Activated naive CD8-positive, alpha-beta T cell treated with anti-CD3 and anti-CD28 coated beads, Interleukin-2, amount 50 U/mL, for 16 hours (primary cell): ENCODE results near the gene PLP1.
"Not testable (repeated sequence)": the region's sequence is repeated elsewhere in the genome, so short reads cannot be mapped to it uniquely, and the experiment has no call there.

Experiments used
- DNase-seq: peaks from one replicate; pipeline ENCODE4 v3.0.0-alpha.2; 2020; ENCODE audit warnings: low read depth, low spot score

PLP1 gene, protein sequence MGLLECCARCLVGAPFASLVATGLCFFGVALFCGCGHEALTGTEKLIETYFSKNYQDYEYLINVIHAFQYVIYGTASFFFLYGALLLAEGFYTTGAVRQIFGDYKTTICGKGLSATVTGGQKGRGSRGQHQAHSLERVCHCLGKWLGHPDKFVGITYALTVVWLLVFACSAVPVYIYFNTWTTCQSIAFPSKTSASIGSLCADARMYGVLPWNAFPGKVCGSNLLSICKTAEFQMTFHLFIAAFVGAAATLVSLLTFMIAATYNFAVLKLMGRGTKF

DNA sequence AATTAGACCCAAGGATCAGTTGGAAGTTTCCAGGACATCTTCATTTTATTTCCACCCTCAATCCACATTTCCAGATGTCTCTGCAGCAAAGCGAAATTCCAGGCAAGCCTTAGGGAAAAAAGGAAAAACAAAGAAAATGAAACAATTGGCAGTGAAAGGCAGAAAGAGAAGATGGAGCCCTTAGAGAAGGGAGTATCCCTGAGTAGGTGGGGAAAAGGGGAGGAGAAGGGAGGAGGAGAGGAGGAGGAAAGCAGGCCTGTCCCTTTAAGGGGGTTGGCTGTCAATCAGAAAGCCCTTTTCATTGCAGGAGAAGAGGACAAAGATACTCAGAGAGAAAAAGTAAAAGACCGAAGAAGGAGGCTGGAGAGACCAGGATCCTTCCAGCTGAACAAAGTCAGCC is at the start of gene PLP1:
TSS of gene PLP1 (plus strand) at position 295 of the 400 bp plus-strand sequence. CDS start 156 bp downstream, outside the sequence.
- no peak for DNase-seq

DNA sequence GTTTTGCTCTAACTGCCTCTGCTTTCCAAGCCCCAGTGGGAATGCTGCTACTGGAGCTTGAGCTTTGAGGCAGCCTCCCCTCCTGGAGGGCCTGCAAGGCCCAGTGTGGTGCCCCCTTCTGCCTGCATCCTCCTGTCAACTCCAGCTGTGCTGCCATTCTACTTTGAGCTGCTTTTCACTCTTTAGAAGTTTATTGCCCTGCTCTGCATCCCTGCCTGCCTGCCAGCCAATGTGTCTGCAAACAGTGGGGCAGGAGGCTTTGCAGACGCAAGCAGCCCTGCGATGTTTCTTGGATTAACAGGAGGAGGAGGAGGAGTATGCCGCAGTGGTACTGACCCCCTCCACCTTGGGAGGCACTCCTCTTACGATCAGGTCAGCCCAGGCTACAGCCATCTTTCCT is 49.5 kb upstream of the PLP1 start:
- DNase-seq = no peak

DNA sequence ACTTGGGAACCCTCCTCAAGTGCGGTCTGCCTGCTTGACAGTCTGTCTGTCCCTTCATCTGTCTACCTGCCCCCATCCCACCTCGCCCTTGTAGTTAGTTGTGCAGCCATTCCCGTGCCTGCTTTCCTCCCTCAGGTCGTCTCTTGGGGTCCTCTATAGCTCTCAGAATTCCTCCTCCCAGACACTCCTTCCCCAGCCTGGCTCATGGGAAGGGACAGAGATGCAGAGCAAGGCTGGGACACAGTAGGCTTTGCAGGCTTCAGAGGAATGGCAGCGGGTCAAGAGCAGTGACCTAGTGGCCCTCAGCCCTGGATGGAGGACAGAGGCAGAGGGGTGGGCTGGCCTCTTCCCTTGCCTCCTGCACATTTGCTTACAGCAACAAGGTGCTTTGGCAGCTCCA is 47.6 kb upstream of the PLP1 start:
- no peak for DNase-seq

DNA sequence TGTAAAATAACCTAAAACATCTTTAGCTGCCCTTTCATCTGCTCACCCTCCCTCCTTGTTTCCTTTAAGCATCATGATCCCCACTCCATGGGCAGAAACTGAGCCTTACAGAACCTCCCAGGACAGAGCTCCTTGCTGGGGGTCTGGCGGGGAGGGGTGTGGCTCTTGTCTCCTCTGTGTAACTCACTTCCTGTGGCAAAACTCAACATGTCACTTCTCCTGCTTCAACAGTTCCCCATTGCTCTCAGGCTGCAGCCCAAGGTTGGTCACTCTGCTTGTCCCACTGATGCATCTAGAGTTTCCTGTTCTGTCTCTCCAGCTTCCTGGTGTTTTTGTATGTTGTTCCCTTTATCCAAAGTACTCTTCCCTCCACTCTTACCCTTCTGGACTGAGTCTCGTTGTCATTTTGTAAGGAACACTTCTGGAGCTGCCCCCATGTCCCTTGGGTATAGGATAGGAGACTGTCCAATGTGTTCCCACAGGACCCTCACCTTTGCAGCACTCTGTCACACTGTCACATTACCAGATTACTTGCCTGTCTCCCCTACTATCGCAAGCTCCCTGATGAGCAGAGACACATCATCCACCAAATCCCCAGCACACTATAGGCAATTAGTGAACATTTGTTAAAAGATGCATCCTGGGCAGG is 46.4 kb upstream of the PLP1 start:
- DNase-seq = no peak

DNA sequence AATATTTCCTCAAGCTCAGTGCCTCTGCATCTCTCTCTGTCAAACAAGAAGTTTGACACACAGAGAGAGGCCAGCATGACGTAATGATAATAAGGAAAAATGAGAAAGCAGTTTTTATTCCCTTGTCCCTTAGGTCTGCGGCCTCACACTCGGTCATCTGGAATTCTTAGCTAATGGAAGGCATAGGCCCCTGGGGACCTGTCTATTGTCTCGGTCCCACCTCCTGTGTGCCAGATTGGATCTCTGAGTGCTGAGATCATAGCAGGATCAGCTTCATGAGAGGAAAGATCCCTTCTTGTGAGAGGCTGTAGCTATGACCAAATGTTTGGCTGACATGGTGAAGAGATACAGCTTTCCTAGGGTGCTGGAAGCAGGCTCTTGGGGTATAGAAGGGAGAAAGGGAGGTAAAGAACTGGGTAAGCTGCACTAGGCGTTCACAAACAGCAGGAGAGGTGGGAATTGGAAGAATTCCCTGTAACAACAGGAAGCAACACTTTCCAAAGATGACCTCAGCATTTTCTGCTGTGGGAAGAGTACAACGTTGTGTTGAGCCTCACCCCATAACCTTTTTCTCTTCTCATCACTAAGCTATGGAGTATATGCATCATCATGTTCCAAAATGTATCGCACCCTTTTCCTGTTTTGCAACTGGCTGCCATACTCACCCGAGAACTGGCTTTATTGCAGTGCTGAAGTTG is 45.7 kb upstream of the PLP1 start:
- no peak for DNase-seq

DNA sequence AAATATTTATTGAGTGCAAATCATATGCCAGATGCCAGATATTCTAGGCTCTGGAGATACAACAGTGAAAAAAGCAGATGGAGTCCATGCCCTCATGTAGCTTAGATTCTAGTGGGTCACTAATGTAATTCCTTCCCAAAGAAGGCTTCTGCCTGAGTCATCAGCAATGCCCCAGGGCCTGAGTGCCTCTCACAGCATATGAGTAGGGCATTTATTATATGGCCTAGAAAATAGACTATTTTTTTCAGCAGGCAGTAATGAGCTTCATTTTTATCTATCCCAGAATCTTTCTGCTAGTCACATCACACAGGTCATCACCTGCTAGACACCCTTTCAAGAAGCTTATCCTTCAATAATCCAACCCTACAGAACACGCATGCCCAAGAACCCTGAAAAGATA is 43.6 kb upstream of the PLP1 start:
- DNase-seq = no peak

DNA sequence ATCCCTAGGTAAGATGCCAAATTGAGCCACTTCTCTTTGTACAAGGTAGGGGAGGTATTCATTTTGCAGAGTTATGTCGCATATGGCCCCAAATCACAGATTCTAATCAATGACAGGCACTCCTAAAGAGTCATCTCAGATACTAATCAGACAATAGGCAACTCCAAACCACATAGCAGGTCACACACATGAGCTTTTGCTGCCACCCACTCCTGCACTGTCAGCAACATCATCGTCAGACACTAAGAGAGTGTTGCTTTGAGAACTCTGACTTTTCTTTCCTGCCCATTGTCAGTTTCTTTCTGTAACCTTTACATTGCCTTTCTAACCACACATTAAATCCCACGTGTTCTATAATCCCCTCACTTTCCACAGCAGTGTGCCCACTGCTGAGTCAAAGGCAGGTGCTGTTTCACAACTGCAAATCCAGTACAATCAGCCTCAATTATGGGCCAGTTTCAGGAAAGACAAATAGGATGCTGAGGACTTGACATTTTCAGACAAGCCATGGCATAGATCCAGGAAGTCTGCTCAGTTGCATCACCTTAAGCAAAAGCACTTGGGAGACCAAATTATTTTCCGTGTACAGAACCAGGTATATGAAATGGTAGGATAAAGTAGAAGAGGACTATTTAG is 42.4 kb upstream of the PLP1 start:
- DNase-seq = no peak

DNA sequence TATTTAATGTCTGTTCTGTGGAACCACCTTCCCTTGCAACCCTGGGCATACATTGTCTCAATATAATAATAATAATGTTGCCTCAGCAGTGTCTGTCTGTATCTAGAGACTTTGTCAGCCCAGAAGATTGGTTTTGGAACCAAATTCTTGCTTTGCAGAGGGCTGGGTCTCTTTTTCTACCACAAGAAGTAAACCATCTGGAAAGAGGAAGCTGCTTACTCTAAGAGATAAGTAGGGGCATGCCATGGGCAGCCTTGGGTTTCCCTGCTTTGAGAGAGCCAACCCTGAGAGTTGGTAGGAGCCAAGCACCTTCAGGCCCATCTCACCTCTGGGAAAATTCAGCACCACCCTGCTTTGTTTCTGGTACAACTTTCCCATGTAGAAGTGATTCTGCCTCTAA is 38.9 kb upstream of the PLP1 start:
- no peak for DNase-seq

DNA sequence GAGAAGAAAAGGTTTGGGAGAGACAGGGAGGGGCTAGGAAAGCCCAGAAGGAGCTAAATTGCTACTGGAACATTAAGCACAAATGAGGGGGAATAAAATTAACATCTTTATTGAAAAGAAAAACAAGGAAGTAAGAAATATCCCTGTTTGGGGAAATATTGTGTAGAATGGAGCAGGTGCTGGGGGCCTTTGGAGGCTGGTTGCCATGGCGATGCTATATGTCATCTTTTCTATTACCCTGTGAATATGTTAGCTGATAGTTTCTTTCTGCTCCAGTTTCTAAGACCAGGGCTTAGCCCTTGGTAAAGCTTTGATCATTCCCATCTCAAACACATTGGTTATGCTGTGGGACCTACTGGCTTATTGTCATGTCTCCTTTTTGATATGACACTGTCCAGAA is 37.2 kb upstream of the PLP1 start:
- DNase-seq = no peak

DNA sequence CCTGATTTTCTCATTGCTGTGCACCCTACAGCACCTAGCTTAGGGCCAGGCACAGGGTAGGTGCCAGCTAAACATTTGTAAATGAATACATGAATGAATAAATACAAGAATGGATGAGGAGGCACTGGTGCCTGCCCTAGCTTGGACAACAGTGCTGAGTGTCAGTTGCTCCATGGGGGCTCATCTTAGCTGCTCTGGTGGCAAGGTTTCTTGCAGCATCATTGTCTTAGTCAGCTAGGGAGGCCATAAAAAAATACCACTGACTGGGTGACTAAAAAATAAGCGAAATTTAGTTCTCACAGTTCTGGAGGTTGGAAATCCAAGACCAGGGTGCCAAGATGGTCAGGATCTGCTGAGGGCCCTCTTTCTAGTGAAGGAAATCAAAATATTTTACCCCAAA is 34.8 kb upstream of the PLP1 start:
- DNase-seq = no peak

DNA sequence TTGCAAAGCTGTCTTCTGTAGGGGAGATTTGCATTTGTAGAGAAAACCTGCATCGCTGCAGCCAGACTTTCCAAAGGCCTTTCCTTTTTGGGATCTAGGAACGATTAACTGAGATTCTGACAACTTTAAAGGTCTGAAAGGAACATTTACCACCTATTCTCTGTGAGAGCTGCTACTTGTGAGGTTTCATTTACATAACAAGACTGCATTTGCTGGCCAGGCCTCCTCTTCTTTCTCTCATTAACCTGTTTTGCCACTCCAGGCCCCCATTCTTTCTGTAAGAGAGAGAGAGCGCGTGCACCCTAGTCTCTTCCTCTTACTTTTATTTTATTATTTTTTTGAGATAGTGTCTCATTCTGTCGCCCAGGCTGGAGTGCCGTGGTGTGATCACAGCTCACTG is 34.3 kb upstream of the PLP1 start:
- DNase-seq = no peak

DNA sequence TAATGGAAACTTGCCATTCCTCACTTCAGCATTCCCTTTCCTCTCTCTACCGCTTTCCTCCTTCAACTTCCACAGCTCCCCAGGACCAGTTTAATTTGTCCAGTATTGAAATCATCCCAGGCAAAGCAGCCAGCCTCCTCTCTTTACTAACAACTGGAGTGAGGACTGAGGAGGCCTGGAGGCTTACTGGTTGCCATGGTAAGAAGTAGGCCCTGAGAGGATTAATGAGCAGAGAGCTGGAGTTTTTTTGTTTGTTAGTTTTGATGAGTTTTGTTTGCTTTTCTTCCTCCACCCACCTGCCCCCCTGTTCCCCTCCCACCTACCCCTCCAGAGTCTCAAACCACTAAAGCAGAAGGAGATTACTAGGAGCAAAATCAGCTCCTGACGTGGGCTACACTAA is 29.5 kb upstream of the PLP1 start:
- no peak for DNase-seq

DNA sequence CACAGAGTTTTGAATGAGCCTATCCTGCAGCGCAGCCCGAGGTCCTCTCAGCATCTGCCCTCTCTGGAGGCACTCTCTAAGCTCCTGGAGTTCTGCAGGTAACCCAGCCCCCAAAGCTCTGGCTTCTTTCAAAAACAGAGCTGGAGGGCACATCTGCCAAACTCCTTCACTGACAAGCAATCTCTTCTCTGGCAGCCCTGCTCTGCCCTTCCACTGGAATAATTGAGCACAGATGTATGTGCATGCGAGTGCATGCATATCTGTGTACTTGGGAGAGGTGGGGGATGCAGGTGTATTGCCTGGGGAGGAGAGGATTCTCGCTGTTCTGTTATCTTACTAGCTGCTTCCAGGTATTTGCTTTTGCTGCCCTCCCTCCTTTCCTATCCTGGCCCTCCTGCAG is 22.2 kb upstream of the PLP1 start:
- DNase-seq = no peak

DNA sequence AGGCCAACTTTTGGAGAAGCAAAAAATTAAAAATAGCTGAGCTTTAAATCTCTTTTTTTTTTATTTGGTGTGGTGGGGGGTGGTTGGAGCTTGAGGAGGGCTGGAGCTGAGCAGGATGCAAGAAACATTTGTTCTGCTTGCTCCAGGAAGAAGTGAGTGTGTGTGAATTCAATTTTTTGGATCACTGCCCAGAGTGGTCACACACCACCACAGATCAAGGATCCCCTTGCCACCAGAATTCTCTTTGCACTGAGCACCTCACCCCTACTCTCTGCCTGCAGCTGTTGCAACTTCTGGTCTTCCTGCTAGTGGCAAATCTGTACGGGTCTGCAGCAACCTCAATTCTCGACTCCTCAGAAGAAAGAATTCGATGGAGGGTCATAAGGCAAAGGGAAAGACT is 19.9 kb upstream of the PLP1 start:
- no peak for DNase-seq

DNA sequence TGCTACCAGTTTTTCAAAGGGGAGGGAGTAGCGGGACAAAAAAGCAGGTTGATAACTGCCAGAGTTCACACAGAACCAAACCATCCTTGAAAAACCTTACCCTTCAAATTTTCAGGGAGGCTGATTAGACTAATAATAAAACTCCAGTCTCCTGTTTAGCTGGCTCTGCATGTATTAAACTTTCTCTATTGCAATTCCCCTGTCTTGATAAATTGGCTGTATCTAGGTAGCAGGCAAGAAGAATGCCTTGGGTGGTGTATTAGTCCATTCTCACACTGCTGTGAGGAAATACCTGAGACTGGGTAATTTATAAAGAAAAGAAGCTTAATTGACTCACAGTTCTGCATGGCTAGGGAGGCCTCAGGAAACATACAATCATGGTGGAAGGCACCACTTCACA is 18.1 kb upstream of the PLP1 start:
- no peak for DNase-seq

DNA sequence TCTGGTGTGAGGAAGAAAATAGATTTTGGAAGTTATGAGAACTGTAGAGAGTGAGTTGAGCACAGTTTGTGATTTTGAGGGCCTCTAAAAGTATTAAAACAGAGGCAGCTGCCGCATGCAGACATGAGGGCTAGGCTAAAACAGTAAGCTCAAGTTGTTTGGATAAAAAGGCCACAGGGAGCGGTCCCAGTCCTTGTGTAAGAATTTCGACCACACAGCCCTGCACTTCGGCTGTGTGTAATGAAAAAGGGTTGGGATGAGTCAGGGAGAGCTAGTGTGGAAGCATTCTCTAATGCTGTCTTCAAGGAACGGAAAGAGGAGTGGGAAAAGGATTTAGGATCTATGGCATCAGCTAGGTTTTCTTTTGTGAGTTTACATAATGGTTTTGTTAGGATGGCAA is 13.1 kb upstream of the PLP1 start:
- not testable (repeated sequence) for DNase-seq

DNA sequence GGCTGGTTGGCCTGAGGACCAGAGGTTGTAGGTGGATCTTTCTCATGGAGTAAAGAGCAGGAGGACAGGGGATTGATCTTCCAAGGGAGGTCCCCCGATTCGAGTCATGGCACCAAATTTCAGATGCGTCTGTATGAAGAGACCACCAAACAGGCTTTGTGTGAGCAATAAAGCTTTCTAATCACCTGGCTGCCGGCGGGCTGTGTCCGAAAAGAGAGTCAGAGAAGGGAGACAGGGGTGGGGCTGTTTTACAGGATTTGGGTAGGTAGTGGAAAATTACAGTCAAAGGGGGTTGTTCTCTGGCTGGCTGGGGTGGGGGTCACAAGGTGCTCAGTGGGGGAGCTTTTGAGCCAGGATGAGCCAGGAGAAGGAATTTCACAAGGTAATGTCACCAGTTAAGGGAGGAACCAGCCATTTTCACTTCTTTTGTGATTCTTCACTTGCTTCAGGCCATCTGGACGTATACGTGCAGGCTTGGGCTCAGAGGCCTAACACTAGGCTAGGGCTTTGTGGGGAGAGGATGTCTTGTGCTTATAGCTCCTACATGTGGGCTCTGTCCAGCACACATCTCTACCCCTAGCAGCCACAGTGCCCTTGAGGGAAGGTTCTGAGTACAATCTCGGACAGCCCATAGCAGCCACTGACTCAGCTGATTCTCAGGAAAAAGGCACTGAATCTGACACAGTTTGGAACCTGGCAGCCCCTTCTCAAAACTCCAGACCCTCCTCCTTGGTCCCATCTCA is 9.7 kb upstream of the PLP1 start:
- not testable (repeated sequence) for DNase-seq

DNA sequence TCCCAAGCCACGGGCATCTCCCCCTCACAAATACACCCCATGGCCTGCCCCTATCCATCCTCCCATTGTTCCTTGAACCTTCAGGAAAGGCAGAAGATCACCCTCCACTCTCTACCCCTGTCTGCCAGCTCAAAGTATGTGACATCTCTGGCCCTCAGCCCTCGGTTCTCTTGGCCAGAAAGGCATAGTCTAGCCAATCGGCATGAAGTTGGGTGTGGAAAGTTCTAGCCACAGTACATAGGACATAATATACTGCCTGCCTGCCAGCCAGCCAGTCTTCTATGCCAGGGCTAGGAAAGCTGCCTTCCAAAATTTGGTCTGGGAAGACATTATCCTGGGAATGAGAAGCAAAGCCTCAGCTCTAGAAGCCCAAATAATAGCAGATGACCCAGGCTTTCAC is 3.2 kb upstream of the PLP1 start:
- DNase-seq = no peak

DNA sequence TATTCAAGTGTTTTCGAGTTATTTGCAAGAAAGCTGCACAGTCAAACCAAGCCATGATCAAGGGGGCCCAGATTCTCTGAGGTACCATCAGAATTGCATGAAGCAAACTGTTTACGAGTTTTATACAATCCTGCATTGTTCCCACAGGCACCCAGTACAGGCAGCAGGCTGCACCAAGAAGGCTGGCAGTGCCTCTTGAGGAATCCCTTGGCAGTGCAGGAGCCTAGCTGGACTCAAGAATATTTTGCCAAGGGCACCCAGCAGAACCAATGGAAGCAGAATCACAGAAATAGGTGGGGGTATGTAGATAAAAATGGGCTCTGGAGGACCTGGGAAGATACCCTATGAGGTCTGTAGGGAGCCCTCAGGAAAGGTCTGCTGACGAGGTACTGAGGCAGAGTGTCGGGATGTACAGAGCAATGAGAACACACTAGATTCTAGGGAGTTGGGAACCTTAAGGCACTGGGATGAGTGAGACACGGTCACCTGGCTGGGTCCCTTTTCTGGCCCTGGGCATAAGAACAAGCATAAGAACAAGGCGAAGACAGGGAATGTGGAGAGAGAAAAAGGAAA is 2.5 kb upstream of the PLP1 start:
- DNase-seq = no peak

DNA sequence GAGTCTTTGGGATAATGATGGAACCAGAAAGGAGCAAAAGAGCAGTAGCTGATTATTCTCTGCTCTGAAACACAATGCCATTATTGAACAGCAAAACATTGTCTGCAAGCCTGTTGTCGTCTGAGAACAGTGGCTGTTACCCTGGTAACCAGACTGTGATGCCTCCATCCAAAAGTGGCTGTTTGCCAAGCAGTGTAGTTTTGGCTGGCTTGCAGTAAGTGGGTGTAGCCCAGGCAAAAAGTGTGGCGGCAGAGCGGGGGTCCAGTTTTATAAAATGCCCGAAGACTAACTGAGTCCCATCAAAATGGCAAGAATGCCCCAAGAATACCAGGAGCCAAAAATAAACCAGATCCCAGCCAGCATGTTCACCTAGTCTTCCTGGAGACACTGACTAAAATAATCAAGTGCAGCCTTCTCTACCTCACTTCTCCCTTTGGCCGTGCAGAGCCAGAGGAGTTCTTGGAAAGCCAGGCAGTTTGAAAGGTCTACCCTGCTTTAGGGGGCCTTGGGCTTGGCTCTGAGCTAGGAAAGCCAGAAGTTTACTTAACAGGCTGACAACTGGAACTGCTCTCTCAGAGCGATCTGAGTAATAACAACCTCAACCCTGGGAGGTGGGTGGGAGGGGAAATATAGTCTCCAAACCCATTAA is 2.6 kb downstream of the PLP1 start:
- DNase-seq = no peak
